HEK293 (cell line): ENCODE measurements around the gene AGMAT.

Source experiments
- GLI4 ChIP-seq: fragments of 450-650 bp; formaldehyde crosslinking; IDR thresholded peaks from 2 replicates; pipeline ENCODE4 v1.5.1; 2016; ENCODE audit warnings: missing biosample characterization, missing genetic modification characterization
- KLF1 ChIP-seq: fragments of 450-650 bp; formaldehyde crosslinking; IDR thresholded peaks from 2 replicates; pipeline ENCODE4 v1.5.1; 2016; ENCODE audit warnings: missing biosample characterization, missing genetic modification characterization
- MYNN ChIP-seq: fragments of 450-650 bp; formaldehyde crosslinking; IDR thresholded peaks from 2 replicates; pipeline ENCODE4 v1.5.1; 2016; ENCODE audit warnings: missing biosample characterization, missing genetic modification characterization, borderline replicate concordance
- SALL2 ChIP-seq: fragments of 450-650 bp; formaldehyde crosslinking; IDR thresholded peaks from 2 replicates; pipeline ENCODE4 v1.5.0; 2017; ENCODE audit warnings: missing biosample characterization, mild to moderate bottlenecking, missing genetic modification characterization, borderline replicate concordance
- SCRT2 ChIP-seq: fragments of 450-650 bp; formaldehyde crosslinking; IDR thresholded peaks from 2 replicates; pipeline ENCODE4 v1.5.1; 2016; ENCODE audit warnings: missing biosample characterization, missing genetic modification characterization
- ZNF274 ChIP-seq, 2 experiments: fragments of 200-500 bp in 1 of 2; fragments of 450-650 bp in 1 of 2; sonication (Bioruptor generic) in 1 of 2; formaldehyde crosslinking in 1 of 2; IDR thresholded peaks; 2 replicates each; pipeline versions ENCODE4 v1.5.1 to v1.6.1; 2014 to 2016; ENCODE audit warnings: borderline replicate concordance in 1 of 2, inconsistent platforms in 1 of 2, low read length in 1 of 2, missing biosample characterization in 1 of 2, missing genetic modification characterization in 1 of 2
- ZNF302 ChIP-seq: fragments of 450-650 bp; formaldehyde crosslinking; IDR thresholded peaks from 2 replicates; pipeline ENCODE4 v1.5.1; 2016; ENCODE audit warnings: missing biosample characterization, missing genetic modification characterization, low read depth
- ZNF530 ChIP-seq: fragments of 450-650 bp; formaldehyde crosslinking; IDR thresholded peaks from 2 replicates; pipeline ENCODE4 v1.5.1; 2016; ENCODE audit warnings: low read depth, missing biosample characterization, missing genetic modification characterization
- ZNF621 ChIP-seq: fragments of 450-650 bp; formaldehyde crosslinking; IDR thresholded peaks from 2 replicates; pipeline ENCODE4 v1.5.1; 2017; ENCODE audit warnings: missing biosample characterization, missing genetic modification characterization
- ZNF768 ChIP-seq: fragments of 450-650 bp; formaldehyde crosslinking; IDR thresholded peaks from 2 replicates; pipeline ENCODE4 v1.5.1; 2018; ENCODE audit warnings: missing biosample characterization, mild to moderate bottlenecking, missing genetic modification characterization
- TF ChIP-seq, protein P1 (sequence below): fragments of 450-650 bp; formaldehyde crosslinking; IDR thresholded peaks from 2 replicates; pipeline ENCODE4 v1.5.1; 2016; ENCODE audit warnings: missing biosample characterization, missing genetic modification characterization
- TF ChIP-seq, protein P2 (sequence below): IDR thresholded peaks from 2 replicates; pipeline ENCODE4 v1.6.1; 2011; ENCODE audit warnings: mild to moderate bottlenecking, low read depth, low read length, borderline replicate concordance
- TF ChIP-seq, protein P3 (sequence below): fragments of 450-650 bp; formaldehyde crosslinking; IDR thresholded peaks from 2 replicates; pipeline ENCODE4 v1.5.1; 2016; ENCODE audit warnings: missing biosample characterization, missing genetic modification characterization

DNA sequence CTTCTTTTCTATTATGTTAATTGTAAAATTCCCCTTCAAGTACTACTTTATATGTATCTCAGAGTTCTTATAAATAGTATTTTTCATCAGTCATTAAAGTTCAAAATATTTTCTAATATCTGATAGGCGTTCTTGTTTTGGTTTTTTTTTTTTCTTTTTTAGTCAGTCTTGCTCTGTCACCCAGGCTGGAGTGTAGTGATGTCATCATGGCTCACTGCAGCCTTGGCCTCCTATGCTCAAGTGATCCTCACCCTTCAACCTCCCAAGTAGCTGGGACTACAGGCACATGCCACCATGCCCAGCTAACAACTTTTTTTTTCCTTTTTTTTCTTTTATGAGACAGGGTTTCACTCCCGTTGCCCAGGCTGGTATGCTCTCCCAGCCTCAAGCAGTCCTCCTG, 27.3 kb downstream of the AGMAT start:
- TF ChIP-seq, protein P1, sequence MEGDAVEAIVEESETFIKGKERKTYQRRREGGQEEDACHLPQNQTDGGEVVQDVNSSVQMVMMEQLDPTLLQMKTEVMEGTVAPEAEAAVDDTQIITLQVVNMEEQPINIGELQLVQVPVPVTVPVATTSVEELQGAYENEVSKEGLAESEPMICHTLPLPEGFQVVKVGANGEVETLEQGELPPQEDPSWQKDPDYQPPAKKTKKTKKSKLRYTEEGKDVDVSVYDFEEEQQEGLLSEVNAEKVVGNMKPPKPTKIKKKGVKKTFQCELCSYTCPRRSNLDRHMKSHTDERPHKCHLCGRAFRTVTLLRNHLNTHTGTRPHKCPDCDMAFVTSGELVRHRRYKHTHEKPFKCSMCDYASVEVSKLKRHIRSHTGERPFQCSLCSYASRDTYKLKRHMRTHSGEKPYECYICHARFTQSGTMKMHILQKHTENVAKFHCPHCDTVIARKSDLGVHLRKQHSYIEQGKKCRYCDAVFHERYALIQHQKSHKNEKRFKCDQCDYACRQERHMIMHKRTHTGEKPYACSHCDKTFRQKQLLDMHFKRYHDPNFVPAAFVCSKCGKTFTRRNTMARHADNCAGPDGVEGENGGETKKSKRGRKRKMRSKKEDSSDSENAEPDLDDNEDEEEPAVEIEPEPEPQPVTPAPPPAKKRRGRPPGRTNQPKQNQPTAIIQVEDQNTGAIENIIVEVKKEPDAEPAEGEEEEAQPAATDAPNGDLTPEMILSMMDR (tag by site-specific recombination) = no peak
- TF ChIP-seq ZNF274 (IDR thresholded peaks at IDR 0.05; ENCODE audit: low read length) (no peak), ZNF274 (tag by site-specific recombination; IDR thresholded peaks at IDR 0.05; ENCODE audit: borderline replicate concordance) (no peak), SCRT2 (tag by site-specific recombination) (no peak), KLF1 (no peak), ZNF768 (tag by site-specific recombination) (no peak), ZNF302 (tag by site-specific recombination) (no peak), ZNF621 (tag by site-specific recombination) (no peak), MYNN (no peak), GLI4 (no peak), SALL2 (no peak), ZNF530 (tag by site-specific recombination) (no peak)
- TF ChIP-seq, protein P2, sequence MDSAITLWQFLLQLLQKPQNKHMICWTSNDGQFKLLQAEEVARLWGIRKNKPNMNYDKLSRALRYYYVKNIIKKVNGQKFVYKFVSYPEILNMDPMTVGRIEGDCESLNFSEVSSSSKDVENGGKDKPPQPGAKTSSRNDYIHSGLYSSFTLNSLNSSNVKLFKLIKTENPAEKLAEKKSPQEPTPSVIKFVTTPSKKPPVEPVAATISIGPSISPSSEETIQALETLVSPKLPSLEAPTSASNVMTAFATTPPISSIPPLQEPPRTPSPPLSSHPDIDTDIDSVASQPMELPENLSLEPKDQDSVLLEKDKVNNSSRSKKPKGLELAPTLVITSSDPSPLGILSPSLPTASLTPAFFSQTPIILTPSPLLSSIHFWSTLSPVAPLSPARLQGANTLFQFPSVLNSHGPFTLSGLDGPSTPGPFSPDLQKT = no peak
- TF ChIP-seq, protein P3, sequence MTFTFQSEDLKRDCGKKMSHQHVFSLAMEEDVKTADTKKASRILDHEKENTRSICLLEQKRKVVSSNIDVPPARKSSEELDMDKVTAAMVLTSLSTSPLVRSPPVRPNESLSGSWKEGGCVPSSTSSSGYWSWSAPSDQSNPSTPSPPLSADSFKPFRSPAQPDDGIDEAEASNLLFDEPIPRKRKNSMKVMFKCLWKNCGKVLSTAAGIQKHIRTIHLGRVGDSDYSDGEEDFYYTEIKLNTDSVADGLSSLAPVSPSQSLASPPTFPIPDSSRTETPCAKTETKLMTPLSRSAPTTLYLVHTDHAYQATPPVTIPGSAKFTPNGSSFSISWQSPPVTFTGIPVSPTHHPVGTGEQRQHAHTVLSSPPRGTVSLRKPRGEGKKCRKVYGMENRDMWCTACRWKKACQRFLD (tag by site-specific recombination) = no peak
